ENCODE results near the gene NUBP2.
A peak's percentile ranks its signal among the peaks of the same experiment; 100 is the strongest.

NUBP2 gene

GRCh38 chr16:1773703-1774447 is 8.9 kb upstream of the NUBP2 start:
- TF ChIP-seq CREB1 (IDR thresholded peaks at IDR 0.05; ENCODE audit: low read depth) (no peak), MAX (IDR thresholded peaks at IDR 0.05) (peak; percentile 3; the same call in 1 of the 2 replicates)

- TF ChIP-seq CEBPB (IDR thresholded peaks at IDR 0.05) (no peak), ZBTB7A (IDR thresholded peaks at IDR 0.05; ENCODE audit: low read depth) (no peak), CREB1 (IDR thresholded peaks at IDR 0.05; ENCODE audit: low read depth) (no peak), RAD21 (IDR thresholded peaks at IDR 0.05; ENCODE audit: low read depth) (no peak), YY1 (IDR thresholded peaks at IDR 0.05; ENCODE audit: low read depth) (no peak), MAX (IDR thresholded peaks at IDR 0.05) (no peak), NFIC (IDR thresholded peaks at IDR 0.05) (no peak), TAF1 (IDR thresholded peaks at IDR 0.05; ENCODE audit: low read depth) (no peak), EGR1 (IDR thresholded peaks at IDR 0.05) (no peak)
Observed at GRCh38 chr16:1774448-1774780, 8.3 kb upstream of the NUBP2 start.

GRCh38 chr16:1775006-1775845 is 7.5 kb upstream of the NUBP2 start:
- TF ChIP-seq EP300 (IDR thresholded peaks at IDR 0.05; ENCODE audit: borderline replicate concordance) (no peak), CEBPB (IDR thresholded peaks at IDR 0.05) (no peak), TEAD4 (IDR thresholded peaks at IDR 0.05) (no peak), TCF12 (IDR thresholded peaks at IDR 0.05; ENCODE audit: low read depth) (no peak), TAF1 (IDR thresholded peaks at IDR 0.05; ENCODE audit: low read depth) (no peak), CREB1 (IDR thresholded peaks at IDR 0.05; ENCODE audit: low read depth) (no peak), YY1 (IDR thresholded peaks at IDR 0.05; ENCODE audit: low read depth) (no peak), ZBTB7A (IDR thresholded peaks at IDR 0.05; ENCODE audit: low read depth) (no peak), REST (IDR thresholded peaks at IDR 0.05; ENCODE audit: low read depth) (no peak), EGR1 (IDR thresholded peaks at IDR 0.05) (no peak), MAX (IDR thresholded peaks at IDR 0.05) (no peak), NFIC (IDR thresholded peaks at IDR 0.05) (no peak), RAD21 (IDR thresholded peaks at IDR 0.05; ENCODE audit: low read depth) (no peak), FOXM1 (IDR thresholded peaks at IDR 0.05; ENCODE audit: borderline replicate concordance, low read depth) (no peak), USF1 (IDR thresholded peaks at IDR 0.05) (no peak)

GRCh38 chr16:1775846-1776671 is 6.7 kb upstream of the NUBP2 start:
- TF ChIP-seq FOXM1 (IDR thresholded peaks at IDR 0.05; ENCODE audit: borderline replicate concordance, low read depth): no peak
- TF ChIP-seq MAX (IDR thresholded peaks at IDR 0.05): no peak

- no peak for TF ChIP-seq ZBTB7A (IDR thresholded peaks at IDR 0.05; ENCODE audit: low read depth)
- TF ChIP-seq FOXM1 (IDR thresholded peaks at IDR 0.05; ENCODE audit: borderline replicate concordance, low read depth): no peak
- TF ChIP-seq EGR1 (IDR thresholded peaks at IDR 0.05): no peak
- TF ChIP-seq YY1 (IDR thresholded peaks at IDR 0.05; ENCODE audit: low read depth): no peak
- TF ChIP-seq MAX (IDR thresholded peaks at IDR 0.05): no peak
- TF ChIP-seq NFIC (IDR thresholded peaks at IDR 0.05): no peak
- no peak for TF ChIP-seq USF1 (IDR thresholded peaks at IDR 0.05)
Observed at GRCh38 chr16:1776672-1776955, 6.1 kb upstream of the NUBP2 start.

- no peak for TF ChIP-seq RAD21 (IDR thresholded peaks at IDR 0.05; ENCODE audit: low read depth)
- TF ChIP-seq TEAD4 (IDR thresholded peaks at IDR 0.05): no peak
- no peak for TF ChIP-seq FOXM1 (IDR thresholded peaks at IDR 0.05; ENCODE audit: borderline replicate concordance, low read depth)
- no peak for TF ChIP-seq CEBPB (IDR thresholded peaks at IDR 0.05)
Observed at GRCh38 chr16:1776991-1777374, 5.8 kb upstream of the NUBP2 start.

All from Ishikawa (cell line).